SHP77 (cell line): ENCODE data around the gene GNAO1.

Source experiments
- DNase-seq, 2 experiments: peaks; one replicate each; lab custom pipeline; 2025; lab: John Stamatoyannopoulos, UW

Gene GNAO1

DNA sequence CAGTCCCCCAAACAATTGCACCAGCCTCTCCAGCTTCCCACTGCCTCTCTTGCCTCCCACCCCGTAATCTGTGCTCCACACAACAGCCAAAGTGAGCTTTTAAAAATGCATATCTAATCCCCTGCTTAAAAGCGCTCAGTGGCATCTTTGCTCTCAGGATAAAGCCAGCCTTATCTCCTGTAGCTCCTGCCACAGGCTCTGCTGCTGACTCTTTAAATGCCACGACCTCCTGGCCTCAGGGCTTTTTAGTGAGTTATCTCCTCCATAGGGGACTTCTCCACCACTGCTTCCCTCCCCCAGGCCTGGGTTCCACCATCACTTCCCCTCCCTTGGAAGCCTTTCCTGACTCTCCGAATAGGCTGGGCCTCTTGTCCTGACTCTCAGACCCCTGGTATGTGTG is 98.6 kb downstream of the GNAO1 start:
- DNase-seq = no peak

DNA sequence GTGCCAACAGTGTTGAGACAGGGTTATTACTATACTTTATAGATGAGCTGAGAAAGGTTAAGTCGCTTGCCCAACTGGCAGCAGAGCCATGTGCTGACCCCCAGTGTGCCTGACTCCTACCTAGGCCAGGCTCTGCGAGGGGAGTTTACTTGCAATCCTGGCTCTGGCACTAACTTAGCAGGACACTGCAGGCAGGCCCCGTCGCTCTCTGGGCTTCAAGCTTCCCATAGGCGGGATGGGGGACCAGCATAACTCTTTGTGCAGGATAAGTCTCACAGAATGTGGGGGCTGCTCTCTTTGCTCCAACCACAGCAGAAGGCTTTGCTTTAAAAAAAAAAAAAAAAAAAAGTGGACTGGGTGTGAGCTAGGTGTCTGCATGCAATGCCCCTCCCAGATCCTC is 102.7 kb downstream of the GNAO1 start:
- DNase-seq = no peak

DNA sequence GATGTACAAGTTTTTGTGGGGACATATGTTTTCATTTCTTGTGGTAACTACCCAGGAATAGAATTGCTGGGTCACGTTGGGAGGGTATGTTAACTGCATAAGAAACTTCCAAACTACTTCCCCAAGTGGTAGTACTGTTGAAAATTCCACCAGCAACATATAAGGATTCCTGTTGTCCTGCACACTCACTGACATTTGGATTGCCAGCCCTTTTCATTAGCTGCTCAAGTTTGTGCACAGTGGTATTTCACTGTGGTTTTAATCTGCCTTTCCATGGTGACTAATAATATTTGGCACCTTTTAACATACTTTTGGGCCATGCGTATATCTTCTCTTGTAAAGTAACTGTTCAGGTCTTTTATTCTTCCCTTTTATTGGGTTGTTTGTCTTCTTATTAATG is 103.3 kb downstream of the GNAO1 start:
- DNase-seq = no peak

DNA sequence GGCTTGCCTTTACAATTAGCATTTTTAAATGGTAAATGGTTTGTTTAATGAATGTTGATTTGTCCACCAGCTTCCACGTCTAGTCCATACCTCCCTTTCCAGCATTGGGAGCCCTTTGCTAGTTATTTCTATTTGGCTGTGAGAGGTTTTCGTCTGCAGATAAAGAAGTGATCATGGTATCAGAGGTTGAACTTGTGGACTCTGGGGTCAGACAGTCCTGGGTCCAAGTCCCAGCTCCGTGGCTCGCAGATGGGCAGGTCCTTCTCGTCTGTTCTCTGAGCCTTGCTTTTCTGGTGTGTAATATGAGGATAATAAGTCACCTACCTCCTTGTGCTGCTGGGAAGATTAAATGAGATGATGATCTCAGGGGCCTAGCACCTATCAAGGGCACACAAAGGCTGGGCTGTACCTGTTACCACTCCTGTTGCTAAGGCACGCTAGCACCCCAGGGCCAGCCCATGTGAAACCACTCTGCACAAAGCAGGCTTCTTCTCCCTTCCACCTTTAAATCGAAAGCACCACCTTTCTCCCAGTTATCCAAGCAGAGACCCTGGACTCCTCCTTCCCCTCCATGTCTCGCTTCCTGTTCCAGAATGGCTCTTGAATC is 103.9 kb downstream of the GNAO1 start:
- no peak for DNase-seq

DNA sequence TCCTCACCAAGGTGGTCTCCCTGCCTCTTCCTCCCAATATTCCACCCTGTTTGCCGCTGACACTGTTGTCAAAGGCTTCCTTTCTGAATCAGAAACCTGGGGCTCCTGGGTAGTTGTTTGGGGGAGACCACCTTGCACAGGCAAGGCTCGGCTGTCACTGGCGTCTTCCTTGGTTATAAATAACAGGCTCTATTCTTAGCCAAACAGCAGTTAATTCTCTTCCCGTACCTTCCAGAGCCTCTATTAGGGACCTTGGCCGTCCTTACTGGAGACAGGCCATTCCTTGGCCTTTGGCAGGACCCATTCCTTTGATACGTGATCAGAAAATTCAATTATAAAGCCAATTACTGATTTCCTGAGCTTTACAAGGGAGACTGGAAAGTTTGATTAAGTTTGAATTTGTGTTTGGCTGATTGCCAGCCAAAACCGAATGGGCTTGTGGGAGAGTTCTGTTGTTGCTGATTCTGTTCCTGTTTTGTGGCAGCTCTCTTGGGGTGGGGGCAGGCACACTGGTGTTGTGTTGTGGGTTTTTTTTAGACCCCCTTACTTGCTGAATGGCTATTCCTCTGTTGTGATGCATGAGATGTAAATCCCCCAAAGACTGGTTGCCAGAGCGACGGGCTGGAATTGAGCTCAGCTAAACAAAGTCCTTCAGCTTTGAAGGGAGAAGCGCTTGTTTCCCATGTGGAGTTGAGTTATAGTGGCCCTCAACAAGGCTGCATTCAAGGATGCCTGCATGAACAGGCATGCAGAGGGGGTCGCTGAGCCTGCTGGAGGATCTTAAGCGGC is 104.6 kb downstream of the GNAO1 start:
- DNase-seq = no peak

DNA sequence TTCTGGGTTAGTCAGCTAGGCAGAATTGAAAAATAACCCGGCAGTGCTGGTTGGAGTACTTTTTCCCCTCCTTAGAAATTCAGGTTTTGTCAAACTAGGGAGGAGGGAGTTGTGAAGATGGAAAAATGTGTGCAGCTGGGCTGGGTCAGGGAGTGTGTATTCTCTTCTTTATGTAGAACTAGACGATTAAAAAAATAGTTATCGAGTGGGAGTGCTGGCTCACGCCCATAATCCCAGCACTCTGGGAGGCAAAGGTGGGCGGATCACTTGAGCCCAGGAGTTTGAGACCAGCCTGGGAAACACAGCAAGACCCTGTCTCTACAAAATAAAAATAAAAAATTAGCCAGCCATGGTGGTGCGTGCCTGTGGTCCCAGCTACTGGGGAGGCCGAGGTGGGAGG is 106.4 kb downstream of the GNAO1 start:
- DNase-seq = no peak

DNA sequence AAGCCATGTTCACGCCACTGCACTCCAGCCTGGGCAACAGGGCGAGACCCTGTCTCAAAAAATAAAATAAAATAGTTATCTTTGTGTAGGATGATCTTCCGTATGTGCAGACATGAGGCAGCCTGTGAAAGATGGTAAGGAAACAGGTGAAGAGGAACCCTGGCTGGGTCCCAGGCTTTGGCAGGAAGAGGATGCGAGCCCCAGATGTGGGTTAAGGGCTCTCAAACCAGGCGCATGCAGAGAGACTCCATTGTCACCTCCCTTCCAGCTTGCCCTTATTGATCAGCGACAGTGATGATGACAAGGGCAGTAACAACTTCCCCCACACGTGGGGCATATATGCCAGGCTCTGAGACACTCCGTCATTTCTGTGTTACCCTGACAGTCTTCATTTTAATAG is 106.8 kb downstream of the GNAO1 start:
- DNase-seq = no peak

DNA sequence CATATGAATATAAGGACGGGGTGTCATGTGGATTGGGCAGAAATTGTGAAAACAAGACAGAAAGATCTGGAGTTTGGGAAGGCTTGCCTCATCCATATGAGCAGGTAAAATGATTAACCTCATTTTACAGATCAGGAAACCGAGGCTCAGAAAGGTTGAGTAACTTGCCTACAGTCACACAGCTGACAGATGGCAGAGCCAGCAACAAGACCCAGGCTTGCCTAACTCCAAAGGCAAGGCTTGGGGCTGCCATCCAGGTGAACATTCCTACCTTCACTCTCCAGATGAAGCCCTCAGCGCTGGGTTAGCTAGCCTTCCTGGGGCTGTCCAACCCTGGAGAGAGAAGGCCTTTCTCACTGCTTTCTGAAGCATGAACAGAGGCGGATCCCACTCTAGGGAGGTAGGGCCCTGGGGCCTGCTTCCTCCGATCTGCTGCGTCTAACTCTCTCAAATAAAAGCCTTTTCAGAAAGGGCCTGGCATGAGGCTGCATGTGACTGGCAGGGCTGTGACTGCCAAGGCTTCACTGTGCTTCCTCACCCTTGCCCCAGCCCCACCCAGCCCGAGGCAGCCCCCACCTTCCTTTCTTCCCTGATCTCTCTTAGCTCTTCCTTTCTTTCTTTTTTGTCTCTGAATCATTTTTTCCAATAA is 107.8 kb downstream of the GNAO1 start:
- DNase-seq = no peak

DNA sequence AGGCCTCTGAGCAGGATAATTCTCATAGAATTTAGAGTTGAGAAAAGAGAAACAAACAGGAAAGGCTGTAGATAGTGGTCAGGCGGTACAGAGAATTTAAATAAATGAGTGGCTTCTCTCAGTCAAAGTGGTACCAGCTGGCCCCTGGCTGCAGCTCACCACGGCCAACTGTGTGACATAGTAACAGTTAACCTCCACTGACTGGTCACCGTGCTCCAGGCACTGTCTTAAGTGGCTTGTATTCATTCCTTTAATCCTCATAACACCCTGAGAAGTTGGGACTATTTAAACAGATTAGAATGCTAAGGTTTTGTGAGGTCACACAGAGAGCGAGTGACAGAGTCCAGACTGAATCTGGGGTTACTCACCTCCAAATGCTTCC is 108.9 kb downstream of the GNAO1 start:
- DNase-seq = no peak

DNA sequence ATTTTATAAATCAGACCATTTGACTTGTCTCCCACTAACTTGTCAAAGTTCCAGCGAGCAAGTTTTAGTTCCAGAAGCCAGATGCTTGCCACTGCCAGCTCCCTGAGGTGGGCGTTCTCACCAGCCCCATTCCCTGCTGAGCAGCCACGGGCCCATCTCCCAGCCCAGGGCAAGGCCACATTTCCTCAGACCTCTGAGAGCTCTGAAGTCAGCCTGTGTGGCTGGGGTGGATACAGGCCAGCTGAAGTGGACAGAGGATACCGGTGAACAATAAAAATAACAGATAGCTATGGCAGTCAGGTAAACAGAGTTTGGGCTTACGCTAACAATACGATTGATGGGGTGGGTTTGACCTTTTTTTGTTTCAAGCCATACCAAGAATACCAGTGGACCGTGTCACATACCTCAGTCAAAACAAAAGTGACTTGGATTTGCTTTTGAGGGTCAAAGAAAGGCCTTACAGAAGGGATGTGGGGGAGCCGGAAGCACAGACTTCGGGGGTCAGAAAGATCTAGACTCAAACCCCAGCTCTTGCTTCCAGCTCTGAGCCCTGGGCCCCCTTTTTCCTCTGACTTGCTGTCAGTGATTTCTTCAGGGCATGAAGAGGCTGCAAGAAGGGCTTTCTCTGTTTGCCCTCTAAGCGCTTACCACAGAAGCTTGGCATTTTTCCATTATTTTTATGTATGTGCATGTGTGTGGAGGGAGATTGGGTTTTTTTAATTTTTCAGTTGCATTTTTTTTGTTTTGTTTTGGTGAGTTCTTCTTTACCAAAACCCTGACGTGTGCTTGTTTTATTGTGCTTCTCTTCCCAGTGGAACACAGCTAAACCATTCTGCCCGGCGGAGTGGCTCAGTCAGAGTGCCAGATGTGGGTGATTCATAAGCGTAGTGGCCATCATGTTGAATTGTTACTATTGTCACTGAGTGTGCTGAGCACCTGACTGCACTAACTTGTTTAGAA is 109.9 kb downstream of the GNAO1 start:
- DNase-seq = no peak

DNA sequence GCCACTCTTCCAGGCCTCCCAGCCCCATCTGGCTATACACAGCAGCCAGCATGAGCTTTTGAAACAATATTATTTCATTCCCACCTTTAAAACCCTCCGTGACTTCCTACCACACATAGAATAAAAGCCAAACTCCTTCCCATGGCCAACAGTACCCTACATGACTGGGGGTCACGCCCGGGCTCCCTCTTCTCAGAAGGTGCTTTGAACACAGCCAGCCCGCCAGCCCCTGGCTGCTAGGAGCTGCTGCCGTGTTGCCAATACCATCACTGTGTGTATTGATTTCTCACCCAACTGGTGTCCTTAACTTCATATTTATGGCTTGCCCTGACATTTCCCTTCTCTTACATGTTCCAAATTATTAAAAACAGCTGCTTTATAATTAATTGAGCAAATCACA is 111.2 kb downstream of the GNAO1 start:
- no peak for DNase-seq

DNA sequence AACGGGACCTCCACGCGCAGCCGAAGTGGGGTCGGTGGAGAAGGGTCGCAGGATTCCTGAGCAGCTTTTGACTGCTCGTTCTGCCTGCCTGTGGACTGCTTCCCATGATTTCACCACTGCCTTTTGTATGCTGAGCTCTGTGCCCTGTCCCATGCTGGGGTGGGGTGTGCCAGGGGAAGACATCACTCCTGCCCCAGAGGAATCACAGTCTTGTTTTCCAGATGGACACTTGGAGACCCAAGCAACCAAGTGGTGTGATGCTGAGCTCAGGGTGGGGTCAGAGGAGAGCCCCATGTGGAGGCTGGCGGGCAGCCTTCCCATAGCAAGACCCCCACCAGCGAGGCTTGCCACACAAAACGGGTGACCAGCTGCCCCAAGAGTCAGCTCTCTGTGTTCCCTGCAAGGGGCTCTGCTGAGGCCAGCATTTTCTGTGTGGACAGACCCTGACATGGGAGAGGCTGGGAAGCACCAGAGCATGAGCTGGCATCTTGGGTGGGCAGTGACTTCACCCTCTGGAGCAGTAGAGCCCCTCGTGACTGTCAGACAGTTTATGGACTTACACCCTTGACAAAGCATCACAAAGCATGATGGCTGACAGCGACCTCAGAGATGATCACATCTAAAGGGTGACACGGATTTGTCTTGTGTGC is 111.9 kb downstream of the GNAO1 start:
- no peak for DNase-seq

DNA sequence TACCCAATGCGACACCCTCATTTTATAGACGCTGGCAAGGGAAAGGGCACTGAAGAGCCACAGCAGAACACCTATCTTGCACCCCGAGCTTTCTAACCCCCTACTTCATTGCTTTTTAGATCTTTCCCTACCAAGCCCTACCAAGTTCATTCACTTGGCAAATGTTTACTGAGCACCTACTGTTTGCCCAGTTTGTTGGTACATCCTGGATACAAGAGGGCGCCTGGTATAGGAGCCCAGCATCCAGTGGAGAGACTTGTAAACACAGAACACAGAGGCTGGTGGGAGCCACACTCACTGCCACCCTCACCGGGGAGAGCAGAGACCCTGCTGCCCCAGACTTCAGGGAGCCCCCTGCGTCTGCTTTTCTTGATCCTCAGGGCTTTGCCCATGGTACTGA is 112.6 kb downstream of the GNAO1 start:
- DNase-seq = no peak

DNA sequence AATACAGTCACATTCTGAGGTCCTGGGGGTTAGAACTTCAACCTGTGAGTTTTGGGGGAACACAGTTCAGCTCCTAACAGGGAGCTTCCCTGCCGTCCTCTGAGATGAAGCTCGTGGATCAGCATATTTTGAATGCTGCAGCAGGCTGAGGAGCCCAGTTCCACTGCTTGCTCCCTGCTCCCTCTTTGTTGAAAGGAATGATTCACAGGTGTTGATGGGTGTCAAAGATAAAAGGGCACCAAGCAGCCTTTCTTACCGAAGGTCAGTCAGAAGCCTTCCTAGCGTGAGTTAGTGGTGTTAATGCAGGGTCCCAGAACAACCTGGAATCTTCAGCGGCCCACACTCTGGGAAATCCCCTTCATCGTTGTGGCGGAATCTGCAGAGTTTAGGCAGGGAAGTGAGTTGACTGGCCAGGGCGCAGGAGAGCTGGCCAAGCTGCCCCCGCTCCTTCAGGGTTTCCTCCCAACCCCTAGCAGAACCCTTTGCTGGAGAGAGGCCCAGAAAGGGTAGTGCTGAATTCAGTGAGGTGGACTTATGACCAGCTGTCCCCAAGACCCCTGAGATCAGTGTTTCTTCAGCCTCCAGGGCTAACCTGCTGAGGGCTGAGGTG is 114.8 kb downstream of the GNAO1 start:
- DNase-seq = no peak

DNA sequence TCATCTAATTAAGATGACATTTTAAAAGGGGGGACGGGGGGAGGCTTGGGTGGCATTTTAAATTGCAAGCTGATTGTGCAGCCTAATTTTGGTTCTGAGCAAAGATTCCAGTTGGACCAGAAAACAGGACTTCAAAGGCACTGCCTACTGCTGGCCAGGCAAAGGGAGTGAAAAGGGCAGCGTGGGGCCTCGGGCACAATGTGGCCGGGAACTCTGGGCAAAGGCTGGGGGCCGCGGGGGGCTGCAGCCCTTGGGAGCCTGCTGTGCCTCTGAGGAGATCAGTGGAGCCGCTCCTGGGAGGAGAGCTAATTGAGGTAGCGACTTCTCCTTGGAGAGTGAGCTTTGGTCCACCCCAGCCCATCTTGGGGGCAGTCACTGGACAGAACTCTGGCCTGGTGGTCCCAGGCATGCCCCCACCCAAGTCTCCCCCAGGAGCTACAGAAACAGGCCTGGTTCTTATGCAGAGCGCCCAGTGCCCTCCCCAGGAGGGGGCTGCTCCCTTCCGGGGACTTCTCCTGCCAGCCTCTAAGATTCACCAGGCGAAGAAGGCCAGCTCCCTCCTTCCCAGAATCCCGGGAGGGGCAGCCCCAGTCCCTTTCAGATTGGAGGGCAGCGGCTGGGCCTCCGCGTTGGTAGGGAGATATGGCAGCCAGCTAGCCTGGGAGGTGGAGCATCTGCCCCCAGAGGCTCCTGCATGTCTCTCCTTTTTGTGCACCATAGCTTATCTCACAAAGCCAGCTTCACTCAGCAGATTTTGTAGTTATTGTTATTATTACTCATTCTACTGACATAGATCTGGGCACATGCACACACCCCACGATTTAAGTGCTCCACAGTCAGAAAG is 115.6 kb downstream of the GNAO1 start:
- DNase-seq = no peak

DNA sequence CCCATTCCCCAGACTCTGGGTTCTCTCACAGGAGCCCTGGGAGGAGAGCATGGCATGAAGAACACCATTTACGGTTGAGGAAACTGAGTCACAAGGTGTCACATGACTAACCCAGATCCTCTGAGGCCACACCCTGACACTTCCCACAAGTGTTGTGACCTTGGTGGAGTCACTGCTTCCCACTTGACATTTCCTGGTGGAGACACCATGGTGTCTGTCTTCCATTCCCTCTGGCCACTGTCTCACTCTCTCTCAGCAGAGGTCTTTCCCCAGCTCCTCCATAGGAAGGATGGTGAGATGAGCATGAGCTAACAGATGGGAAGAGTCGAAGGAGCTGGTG is 116.2 kb downstream of the GNAO1 start:
- DNase-seq = no peak

DNA sequence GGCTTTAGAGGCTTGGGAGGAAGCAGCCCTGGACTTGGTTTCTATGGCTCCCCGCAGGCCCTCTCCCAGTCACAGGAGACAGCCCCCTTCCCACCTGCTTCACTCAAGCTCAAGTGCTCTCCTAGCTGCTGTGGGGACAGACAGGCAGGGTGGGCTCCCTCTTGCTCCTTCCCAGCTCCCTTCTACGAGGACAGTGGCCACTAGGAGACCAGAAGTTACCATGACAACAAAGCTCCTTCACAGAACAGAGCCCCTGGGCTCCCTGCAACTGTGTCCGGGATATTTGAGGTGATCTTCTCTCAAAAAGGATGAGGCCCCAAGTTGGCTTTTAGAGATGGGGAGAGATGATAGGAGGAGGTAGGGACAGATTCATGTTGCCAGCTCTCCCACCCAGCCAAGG is 117.7 kb downstream of the GNAO1 start:
- DNase-seq = no peak

DNA sequence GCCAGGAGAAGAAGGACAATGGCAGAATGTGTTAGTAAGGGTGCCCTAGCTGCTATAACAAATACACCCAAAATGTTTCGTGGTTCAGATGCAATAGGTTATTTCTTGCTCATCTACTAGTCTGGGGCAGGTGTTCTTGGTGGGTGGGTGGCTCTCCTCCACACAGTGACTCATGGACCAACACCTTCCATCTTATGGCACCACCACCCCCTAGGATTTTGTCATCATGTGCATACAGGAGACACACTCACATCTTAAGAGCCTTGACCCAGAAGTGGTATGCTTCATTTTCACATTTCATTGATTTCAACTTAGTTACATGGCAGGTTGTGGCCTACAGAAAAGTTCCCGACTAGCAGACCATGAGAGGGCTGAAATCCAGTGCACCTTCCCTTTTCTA is 119.4 kb downstream of the GNAO1 start:
- no peak for DNase-seq

DNA sequence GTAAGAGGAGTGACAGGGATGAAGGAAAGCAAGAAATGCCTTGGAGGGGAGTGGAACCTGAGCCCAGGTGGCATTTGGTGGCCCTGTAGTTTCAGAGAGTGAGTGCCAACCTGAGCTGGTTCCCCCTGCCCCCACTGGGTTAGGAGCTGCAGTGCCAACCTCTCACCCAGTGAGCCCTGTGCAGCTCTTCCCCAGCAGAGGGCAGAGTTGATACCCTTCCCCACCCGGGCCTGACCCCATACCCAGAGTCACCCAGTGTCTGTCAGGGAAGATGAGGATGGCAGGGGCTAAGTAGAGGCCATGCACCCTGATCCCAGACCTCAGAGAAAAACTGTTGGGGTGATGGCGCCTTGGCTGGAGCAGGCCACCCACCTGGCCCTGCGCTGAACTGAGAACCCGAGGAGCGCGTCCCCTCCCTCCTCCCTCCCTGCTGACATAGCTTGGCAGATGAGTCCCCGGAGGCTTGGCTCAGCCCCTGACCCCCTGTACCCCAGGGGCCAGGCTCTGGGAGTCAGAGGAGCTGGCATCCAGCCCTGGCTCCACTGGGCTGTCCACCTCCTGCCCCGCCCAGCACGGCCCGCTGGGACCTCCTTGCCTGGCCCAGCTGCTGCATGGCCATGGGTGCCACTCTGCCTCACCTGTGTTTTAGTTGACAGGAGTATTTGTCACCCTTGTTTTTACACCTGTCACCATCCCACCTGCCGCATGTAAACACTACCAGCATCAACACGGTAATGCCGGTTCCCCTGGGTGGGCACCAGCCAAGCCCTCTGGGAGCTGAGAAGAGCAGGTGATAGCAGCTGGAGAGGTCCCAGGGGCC is 120.1 kb downstream of the GNAO1 start:
- peak; percentile 88 to 89 for DNase-seq

DNA sequence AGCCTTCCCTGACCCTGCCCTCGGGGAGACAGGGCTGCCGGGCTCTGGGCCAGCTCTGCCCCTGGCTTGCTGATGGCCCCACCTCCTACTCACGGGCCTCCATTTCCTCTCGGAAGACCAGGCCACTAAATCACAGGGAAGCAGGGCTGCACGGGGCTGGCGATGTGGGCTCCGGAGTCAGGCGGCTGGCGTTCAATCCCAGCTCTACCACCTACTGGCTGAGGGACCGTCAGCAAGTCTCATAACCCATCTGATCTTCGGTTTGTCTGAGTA is 120.7 kb downstream of the GNAO1 start:
- no peak for DNase-seq
